ENCODE measurements around the gene LCE1E.

LCE1E gene

DNA sequence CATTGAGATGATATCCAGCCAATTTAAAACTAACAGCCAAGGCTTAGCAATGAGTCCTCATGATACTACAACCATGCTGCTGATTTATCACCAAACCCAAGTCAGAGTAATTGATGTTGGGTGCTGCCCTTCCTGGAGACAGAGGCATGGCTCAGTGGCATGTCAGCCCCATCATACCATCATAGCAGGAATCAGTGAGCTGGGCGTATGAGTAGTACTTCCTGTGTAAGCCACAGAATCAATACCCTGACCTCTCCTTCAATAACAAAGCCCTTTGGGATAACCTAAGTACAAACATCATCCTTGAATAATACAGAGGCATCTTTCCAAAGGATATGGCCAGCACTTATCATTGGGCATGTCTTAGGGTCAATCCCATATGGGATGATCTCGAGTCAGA lies 3.0 kb upstream of the LCE1E start:
- DNase-seq (ENCODE audit: low read depth) = peak; percentile 76

DNA sequence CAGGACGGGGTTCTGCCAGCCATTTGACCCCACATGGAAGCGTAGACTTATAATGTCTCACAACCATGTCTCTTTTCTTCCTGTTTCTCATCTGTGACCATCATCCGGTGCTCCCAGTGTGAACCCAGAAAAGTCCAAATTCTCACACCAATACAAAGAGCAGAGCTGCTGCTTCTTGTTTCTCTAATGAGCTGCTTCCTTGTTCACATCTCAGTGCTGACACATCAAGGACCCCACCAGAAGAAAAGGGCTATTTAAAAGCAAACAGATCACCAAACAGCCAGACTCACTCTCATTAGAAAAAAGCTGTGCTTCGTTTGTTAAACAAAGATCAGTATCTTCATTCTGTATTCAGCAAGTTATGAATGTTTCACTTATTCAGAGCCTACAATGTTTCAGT lies 9.6 kb downstream of the LCE1E start:
- no peak for DNase-seq (ENCODE audit: low read depth)

DNA sequence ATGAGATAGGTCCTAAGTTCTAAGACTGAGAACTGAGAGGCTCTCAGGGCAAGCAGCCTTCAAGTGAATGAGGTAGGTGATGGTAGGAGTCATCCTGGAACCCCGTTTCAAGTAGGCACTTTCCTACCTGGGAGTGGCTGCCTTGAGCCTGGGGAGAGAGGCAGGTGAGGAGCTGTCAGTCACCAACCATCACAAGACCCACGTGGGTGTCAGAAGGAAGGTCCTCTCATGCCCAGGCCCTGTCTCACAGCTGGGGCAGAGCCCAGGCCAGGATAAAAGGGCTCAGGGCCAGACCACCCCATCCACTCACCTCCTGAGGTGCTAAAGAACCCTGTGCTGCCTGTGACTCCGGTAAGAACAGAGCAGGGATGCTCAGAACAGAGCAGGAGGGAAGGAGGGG lies 10.4 kb downstream of the LCE1E start, which contains the start of gene LCE1D:
TSS of gene LCE1D (plus strand) at position 301 of the 400 bp plus-strand sequence. CDS start 1,074 bp downstream, outside the sequence.
- DNase-seq (ENCODE audit: low read depth) = no peak

DNA sequence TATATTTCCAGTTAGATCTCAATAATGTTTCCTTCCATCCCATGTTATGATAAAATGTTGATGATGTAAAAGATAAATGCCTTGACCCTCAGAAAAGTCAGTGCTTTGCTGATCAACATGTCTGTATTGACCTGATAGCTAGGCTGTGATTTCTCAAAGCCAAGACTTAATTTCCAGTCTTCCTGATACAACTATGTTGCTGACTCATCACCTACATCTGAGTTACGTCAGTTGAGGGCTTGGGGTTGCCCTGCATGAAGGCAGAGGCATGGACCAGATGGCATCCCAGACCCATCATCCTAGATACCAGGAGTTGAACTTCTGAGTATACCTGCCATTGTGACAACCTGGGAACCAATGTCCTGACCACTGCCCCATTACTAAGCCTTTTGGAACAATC lies 15.3 kb downstream of the LCE1E start:
- no peak for DNase-seq (ENCODE audit: low read depth)

DNA sequence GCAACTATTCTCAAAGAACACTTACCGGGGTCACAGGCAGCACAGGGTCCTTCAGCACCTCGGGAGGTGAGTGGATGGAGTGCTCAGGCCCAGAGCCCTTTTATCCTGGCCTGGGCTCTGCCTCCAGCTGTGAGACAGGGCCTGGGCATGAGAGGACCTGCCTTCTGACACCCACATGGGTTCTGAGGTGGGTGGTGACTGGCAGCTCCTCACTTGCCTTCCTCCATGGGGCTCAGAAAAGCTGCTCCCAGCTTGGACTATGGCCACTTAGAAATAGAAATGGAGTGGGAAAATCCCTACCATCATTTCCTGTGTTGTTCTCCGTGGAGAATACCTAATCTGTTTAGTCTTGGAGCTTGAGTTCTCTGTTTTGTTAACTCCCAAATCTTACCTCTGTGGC lies 20.5 kb downstream of the LCE1E start, which contains the start of gene LCE1C:
TSS of gene LCE1C (minus strand) at position 76 of the 400 bp plus-strand sequence. CDS start 1,173 bp downstream, outside the sequence.
- no peak for DNase-seq (ENCODE audit: low read depth)

DNA sequence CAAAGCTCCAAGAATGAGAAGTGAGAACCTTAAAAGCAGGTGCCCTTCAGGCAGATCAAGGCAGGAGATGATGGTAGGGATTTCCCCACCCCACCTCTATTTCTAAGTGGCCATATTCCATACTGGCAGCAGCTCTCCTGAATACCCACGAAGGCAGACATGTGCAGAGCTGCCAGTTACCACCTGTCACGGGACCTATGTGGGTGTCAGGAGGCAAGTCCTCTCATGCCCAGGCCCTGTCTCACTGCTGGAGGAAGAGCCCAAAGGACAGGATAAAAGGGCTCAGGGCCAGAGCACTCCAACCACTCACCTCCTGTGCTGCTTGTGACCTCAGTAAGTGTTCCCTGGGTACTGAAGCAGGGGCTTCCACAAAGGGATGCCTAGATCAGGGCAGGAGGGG lies 25.0 kb downstream of the LCE1E start:
- no peak for DNase-seq (ENCODE audit: low read depth)

DNA sequence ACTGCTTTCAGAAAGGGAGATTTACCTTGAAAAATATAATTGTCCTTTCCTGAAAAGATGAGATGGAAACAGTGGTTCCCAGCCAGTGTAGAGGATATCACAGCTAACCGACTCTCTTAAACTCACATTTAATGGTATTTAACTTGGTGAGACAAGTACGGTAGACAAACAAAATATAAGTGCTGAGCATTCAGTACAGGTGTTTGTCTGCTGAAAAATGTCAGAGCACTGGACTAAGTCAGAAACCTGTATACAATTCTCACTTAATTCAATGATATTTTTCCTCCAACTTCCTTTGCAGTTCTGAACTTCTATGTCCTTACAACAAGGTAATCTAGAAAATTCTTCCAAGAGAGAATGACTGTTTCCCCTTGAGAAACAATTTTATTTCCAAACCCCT lies 25.6 kb downstream of the LCE1E start, which contains the start of gene LCE1B:
TSS of gene LCE1B (plus strand) at position 301 of the 400 bp plus-strand sequence. CDS start 476 bp downstream, outside the sequence.
- no peak for DNase-seq (ENCODE audit: low read depth)

DNA sequence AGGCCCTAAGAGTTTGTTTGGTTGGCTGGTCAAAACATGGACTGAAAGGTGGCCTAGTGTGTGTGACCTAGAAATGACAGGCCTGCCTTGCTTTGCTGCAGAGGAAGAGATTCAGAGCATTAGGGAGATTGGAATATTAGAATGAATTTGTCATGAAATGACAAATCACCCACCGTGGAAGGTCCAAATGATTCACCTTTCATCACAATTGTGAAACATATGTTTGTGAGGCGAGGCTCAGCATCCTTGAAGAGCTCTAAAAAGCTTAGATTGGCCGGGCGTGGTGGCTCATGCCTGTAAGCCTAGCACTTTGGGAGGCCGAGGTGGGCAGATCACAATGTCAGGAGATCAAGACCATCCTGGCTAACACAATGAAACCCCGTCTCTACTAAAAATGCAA lies 31.3 kb downstream of the LCE1E start:
- no peak for DNase-seq (ENCODE audit: low read depth)

DNA sequence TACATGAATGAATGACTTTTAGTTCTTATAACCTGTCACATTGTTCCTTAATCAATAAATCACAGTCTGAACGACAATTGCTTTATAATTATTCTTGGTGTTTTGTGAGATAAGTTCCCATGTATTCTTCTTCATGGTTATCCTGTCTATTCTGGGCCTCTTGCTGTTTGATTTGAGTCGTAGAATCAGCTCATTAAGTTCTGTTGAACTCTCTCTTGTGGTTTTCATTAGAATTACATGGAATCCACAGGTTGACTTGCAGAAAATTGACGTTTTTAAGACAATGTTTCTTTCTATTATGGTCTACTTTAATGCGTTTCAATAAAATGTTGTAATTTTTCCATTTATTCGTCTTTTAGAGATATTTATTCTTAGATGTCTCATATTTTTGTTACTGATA lies 37.2 kb downstream of the LCE1E start:
- no peak for DNase-seq (ENCODE audit: low read depth)

DNA sequence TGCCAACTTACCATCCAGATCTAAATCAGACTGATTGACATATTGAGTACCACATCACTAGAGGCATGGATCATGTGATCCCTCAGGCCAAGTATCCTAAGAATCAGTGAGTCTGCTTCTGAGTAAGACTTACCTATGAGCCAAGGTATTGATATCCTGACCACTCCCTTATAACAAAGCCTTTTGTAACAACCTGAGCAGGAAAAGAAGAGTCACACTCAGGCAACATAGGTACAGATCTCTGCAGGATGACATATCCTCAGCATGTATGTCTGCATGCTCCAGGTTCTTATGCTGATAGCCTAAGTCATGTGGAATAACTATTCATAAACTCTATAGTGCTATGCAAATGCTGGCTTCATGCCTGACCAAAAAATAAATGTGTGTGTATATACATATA lies 38.9 kb downstream of the LCE1E start:
- no peak for DNase-seq (ENCODE audit: low read depth)

DNA sequence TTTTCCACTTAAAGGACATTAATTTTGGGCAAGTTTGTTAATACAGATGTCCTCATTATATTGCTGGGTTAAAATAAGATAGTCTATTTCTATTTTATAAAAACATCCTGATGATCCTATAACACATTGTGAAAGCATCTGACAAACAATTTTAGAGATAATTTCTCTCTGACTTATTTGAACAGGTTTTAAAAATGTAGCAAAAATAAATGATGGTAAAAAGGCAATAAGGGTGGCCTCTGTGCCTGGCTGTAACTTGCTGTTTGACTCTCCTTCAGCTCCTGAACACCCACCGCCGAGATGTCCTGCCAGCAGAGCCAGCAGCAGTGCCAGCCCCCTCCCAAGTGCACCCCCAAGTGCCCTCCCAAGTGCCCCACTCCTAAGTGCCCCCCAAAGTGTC lies 41.1 kb downstream of the LCE1E start, which contains the start of gene LCE1A:
TSS of gene LCE1A (plus strand) at position 301 of the 400 bp plus-strand sequence. CDS start at position 301, 0 bp downstream.
- DNase-seq (ENCODE audit: low read depth) = no peak

DNA sequence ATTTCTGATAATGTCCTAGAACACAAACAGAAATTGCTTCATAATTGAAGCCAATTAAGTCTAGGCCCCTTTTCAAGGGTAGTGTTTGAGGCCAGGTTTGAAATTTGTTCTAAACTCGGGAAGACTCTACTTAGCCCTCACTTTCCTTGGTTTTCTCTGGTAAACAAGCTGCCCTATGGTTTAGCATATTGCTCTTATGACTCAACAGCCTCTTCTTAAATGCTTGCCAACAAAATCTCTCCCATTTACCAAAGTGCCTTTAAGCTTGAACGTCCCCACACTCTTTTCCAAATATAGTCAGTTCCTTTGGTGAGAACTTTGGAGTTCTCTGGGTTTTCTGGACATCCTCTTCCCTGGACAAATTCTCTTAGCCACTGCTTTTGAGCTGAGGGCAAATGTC lies 50.8 kb downstream of the LCE1E start:
- no peak for DNase-seq (ENCODE audit: low read depth)

Measured in HS-5 (cell line).